GM18858 (cell line): ENCODE data around the gene SLCO2A1.

Experiments used
- ATAC-seq: cut with Tn5 transposase; IDR thresholded peaks from one replicate; pipeline ENCODE4 v1.9.1; 2021; ENCODE audit not compliant: unreplicated experiment

The SLCO2A1 gene

GRCh38 chr3:133956353-133956752, 73.4 kb downstream of the SLCO2A1 start:
- ATAC-seq: no peak

DNA sequence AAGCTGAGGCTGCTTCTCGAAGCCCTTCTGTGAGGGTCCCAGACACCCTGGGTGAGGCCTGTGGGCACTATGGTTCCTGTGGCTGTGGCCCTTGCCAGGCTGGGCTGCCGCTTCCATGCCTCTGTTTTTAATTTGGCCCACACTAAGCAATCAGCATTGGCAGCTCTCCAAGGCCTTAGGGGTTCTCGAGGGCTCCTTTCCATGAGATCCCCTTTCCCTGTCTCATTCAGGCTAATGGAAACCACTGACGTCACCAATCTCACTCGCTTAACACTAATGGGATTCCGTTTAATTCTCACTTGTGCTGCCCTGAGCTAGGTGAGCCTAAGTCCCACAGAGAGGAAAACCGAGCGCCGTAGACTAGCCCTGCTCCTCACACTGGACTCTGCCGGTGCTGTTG, 73.8 kb downstream of the SLCO2A1 start:
- ATAC-seq: no peak

DNA sequence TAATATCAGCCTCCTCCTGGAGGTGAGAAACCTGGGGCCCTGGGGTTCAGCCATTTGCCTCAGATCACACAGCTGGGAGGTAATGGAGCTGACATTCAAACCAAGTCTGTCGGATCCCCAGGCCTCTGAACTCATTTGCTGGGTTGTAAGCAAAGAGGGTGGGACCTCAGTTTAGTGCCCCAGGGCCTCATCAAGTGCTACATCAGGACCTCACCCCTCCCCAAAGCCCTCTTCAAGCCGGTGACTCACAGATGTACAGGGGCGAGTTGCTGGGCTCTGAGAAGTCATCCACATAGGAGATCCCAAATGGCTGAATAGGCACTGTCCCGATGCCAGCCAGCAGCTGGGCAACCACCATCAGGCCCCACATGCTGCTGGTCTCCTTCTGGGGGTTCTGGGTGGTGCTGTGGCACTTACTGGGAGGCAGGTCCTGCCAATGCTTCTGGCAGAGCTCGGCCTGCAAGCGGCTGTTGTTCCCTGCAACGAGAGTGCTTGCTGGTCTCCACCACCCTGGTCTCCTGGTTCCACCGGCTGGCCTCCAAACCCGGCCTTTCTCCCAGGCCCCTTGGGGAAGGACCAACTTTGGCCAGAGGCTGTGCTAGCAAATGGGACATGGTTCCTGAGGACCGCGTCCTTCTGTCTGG, 74.9 kb downstream of the SLCO2A1 start:
- ATAC-seq: no peak

- no peak for ATAC-seq
Measured at GRCh38 chr3:133953297-133953696, 76.4 kb downstream of the SLCO2A1 start.

DNA sequence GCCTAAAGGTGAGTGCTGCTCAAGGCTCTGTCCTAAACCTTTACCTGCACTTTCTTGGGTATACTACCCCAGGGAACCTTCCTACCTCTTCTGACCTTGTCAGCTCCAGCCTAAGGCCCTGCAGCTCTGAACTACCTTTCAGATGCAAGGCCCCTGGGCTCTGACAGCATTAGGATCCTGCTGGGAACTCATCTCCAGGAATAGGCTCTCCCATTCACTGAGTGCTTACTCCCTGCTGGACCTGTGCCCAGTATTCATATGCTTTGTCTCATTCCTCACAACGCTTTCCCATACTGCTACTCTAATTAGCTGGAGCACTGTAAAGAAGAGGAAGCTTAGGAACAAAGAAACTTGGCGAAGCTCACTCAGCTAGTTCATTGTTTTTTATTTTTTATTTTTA, 80.3 kb downstream of the SLCO2A1 start:
- ATAC-seq: no peak

DNA sequence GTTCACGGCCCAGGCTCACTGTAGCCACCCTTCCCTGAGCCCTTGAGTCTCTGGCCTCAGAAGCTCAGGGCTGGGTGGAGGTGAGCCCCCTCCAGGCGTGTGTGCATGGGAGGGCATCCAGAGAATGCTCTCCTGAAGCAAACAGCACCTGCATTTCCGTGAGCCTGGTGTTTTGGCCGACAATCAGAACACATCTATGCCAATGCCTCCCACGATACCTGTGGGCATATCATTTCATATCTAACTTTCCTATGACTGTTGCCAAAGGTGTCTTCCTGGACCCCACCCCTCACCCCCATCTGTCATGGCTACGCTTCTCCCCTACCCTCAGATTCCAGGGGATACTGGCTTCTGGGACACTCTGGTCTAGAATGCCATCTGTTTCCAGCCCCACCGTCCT, 80.7 kb downstream of the SLCO2A1 start:
- ATAC-seq: no peak

GRCh38 chr3:133948131-133948810, 81.5 kb downstream of the SLCO2A1 start:
- no peak for ATAC-seq

GRCh38 chr3:133945381-133946095, 84.2 kb downstream of the SLCO2A1 start:
- no peak for ATAC-seq

DNA sequence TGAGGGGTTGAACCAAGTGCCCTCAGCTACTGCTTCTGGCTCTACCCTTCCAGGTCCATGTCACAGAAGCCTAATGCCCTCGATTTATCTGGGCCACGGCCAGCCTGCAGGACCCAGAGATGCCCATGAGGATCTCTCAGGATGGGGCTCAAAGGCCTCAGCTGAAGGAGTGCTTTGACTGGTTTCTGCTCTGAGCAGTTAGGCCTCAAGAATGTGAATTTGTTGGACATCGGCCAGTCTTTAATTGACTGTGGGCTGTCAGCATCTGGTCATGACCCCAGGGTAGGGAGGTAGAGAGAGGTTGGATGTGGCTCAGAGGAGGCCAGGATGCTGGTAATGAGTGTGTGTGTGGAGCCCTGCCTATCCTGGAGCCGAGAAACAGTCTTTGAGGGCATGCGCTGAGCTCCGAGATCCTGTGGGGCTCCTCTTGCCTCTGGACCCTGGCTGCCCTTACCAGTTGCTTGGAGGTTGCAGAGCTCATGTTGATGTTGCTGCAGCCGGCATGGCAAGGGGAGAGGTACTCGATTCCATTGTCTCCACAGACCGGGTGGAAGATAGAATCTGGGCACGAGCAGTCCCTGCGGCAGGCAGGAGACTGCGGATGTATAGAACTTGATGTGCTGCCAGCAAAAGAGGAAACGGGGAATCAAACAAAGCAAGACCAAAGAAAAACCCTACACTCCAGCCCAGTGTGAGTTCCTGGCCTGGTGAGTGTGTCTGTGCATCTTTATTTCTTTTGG, 84.9 kb downstream of the SLCO2A1 start:
- ATAC-seq: no peak

- no peak for ATAC-seq
Measured at GRCh38 chr3:133944181-133944580, 85.5 kb downstream of the SLCO2A1 start.

DNA sequence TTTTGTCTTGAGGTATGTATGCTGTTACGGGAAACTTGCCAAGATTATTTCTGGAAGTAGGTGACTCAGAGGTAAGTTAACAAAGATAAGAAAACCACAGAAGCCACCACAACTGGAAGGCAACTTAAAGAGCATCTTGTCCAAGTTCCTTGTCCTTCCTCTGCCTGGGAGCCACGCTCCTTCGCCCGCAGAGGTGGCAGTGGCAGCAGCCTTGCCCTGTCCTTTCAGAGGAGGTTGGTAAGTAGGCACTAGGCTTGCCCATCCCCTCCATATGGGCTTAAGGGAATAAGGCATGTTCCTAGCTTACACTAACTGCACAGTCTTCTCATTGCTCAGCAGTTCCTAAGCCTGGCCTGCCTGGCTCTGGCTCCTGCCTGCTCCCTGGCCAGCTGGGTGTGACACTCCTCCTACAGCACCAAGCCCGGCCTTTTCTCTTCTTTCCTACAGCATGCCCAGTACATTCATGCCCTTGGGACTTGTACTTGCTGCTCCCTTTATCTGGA, 86.0 kb downstream of the SLCO2A1 start:
- ATAC-seq: no peak

- no peak for ATAC-seq
Measured at GRCh38 chr3:133943031-133943535, 86.6 kb downstream of the SLCO2A1 start.

DNA sequence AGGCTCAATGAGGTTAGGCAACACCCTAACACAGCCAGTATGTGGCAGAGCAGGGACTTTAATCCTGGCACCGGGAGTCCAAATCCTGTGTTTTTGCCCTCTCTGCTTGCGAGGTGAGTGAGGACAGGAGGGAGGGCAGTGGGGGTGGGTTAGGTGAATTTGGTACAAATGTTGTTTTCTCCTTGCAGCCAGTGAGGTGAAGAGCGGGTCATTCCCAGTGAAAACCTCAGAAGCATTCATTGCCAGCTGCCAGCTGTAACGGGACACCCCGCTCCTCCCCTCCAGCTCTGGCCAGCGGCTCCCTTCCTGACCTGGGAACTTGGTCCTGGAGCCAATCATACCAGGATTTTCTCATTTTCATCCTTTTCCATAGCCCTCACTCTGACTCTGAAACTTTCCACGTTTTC, 88.3 kb downstream of the SLCO2A1 start:
- ATAC-seq: no peak

DNA sequence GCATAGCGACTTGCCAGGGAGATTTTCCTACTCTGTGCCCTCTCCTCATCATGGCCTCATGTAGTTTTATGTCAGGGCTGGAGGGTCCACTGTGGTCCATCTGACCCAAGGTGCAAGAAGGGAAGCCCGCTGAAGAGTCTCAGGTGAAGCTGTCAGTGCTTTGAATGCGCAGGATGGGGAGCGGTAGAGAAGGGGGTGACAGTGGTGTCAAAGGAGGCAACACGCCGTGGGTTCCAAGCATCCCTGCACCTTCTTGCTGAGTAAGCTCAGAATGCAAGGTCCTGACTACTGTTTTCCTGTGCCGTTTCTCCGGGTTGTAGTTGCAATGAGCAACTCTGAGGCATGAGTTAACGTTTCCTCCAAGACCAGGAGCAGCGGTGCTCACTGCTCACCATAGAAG, 89.2 kb downstream of the SLCO2A1 start:
- no peak for ATAC-seq

DNA sequence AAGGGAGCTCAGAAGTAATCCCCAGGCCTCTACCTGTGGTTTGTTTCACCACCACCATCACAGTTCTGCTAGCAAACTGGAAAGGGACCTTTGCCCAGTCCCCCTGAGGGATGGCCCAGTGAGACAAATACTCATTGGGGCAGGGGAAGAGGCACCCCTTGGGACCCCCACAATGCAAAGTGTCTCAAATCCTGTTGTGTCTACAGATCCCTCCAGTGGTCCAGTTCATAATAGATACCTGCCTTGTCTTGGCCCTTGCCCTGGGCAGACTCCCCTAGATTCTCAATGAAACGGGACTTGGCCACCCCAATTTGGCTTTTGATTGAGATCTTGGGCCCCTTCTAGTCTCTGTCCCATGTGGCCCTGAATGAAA, 90.3 kb downstream of the SLCO2A1 start:
- no peak for ATAC-seq

DNA sequence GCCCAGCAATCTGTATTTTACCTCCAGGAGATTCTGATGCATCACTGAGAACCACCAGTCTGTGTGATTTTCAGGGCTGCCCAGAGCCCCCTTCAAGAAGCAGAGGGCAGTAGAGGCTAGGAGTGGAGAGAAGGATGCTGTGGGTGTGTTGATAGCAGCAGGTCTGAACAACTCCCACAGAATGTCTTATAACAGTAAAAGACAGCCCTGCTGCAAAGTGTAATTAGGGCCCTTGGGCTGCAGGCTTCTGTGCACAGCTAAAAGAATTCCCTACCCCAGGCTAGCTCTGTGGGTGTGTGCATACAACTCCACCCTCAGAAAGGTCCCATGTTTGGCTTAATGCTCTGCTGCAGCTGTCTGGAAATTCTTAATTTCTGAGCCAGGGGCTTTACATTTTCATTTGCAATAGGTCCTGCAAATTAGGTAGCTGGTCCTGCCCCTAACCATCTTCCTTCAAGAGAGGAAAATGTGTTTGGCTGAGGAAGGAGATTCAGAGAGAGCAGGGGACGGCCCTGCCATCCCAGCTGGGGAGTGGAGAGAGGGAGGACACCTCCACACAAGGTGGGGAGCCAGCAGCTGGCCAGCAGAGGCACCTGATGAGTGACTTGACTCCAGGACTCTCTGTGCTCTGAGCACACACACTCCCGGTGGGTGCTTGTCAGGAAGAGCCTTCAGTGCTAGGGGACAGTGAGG, 90.8 kb downstream of the SLCO2A1 start:
- no peak for ATAC-seq

- ATAC-seq: no peak
Measured at GRCh38 chr3:133937756-133938601, 91.7 kb downstream of the SLCO2A1 start.

- ATAC-seq: no peak
Measured at GRCh38 chr3:133937061-133937686, 92.6 kb downstream of the SLCO2A1 start.
